GM21576 (cell line): Measurements from ENCODE around the gene CACNB2.

Source experiments
- ATAC-seq: cut with Tn5 transposase; IDR thresholded peaks from one replicate; pipeline ENCODE4 v1.9.1; 2021; ENCODE audit warnings: mild to moderate bottlenecking, moderate library complexity; ENCODE audit not compliant: unreplicated experiment

The CACNB2 gene

DNA sequence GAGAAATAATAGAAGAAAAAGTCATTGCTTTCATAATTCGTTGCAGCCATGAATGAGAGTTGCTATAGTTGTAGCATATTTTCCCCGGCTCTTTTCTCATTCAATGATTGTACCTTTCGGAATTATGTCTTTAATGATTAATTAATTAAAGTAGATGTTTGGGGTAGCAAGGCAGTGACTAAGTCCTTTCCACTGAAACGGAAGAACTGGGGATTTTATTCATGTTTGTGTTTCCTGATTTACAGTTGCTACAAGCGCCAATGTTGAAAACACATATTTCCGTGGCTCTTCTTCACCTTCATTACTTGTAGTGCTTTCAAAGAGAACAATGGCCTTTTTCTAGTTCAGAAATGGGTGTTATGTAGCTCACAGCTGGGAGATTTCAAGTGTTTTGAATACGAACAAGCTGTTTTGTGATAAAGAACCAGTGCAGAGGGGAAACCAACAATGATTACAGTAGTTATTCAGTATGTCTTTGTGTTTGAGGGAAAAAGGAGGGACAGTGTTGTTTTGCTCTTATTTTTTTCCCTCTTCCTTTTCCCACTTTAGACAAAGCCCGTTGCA, 357.7 kb downstream of the CACNB2 start:
- ATAC-seq, result no peak

DNA sequence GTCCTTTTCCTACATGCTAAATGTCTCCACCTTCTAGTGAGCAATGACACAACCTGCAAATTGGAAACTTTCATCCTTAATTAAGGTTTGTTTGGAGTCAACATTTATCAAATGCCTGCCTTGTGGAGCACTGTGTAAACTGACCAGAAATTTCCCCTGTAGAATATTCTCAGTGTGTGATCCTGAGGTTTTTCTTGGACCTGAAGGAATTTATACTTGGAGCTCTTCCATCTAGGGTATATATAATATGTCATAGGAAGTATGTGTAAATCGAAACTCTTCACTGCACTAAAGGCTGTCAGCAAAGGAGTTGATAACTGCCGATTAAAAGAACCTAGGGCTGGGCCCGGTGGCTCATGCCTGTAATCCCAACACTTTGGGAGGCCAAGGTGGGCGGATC, 358.8 kb downstream of the CACNB2 start:
- no peak for ATAC-seq

GRCh38 chr10:18500576-18500975, 360.4 kb downstream of the CACNB2 start:
- no peak for ATAC-seq

DNA sequence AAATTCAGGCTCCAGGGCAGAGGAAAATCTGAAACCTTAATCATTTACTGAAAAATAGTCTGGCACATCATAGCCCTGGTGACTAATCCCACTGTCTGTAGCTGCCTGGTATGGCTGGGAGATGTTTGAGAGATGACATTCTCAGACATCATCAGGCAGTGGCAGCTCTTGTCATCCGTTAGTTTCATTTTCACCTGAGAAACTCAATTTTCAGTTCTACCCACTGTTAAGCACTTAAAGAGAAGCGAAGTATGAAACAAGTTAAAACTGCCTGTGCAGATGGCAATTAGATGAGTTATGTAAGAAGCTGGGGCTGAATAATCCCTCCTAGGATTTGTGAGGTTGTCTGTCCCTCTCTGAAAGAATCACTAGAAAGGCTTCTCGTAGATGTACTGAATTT, 361.0 kb downstream of the CACNB2 start:
- peak; percentile 85 for ATAC-seq

- no peak for ATAC-seq
These were observed 361.4 kb downstream of the CACNB2 start for GRCh38 chr10:18501629-18502028.

DNA sequence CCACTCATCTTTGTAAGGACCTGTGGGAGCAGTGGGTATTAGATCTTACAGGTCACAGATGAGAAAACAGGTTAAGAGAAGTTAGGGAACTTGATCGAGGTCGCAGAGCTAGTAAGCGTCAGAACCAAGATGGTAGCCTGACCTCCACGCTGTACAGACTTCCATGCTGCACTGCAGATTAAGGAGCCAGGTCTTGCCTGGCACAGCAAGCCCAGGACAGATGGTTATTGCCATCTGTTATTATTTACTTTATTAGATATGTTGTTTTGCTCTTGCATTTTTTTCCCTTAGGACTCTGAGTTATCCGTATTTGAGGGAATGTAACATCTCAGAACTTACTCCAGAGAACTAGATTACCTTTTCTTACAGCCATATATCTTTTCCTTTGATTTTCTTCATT, 363.9 kb downstream of the CACNB2 start:
- ATAC-seq, result no peak

GRCh38 chr10:18505456-18506118, 365.4 kb downstream of the CACNB2 start:
- ATAC-seq, result no peak

DNA sequence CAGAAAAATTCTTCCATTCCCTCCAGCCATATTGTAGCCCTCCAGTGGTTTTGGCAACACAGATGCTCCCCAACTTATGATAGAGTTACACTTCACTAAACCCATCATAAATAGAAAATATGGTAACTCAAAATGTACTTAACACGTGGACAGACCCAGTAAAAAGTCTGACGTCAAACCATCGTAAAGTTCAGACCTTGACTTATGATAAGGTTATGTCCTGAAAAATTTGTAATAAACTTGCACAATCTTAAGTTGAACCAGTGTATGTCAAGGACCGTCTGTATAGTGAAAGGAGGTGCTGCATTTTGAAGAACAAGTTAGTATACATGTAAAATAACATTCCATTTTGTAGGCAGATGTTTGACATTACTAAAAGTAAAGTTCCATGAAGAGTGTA, 368.4 kb downstream of the CACNB2 start:
- ATAC-seq, result no peak

DNA sequence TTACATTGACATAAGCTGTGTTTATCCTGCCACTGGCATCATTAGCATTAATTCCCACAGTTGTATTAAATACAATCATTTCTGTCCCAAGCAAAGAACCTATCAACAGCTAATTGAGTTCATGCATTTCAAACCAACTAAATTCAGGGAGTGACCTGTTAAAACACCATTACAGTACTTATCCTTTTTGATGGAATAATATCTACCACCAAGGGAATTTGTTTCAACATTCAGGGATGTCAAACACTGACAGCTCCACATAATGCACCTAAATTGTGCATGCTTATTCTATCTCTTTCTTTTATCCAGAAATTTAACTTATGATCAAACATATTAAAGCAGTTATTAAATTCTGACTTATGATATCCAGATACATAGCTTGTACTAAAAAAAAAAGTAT, 374.3 kb downstream of the CACNB2 start:
- ATAC-seq, result no peak

DNA sequence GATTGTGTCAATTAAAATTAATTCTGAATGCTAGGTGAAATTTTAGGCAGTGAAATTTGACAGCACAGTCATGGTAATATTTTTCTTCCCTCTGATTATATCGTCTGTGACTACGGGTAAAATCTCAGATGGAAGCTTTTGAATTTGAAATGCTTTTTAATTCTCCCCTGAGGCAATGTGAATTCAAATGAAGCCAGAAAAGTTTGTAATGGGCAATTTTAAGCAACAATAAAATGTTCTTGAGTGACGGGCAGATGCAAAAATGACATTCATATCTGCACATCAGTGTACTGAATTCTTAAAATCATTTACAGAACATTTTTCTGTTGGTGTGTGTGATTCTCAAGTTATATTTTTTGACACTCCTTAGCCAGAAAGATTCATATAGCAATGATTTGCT, 376.6 kb downstream of the CACNB2 start:
- ATAC-seq, result no peak

GRCh38 chr10:18523025-18523424, 382.8 kb downstream of the CACNB2 start:
- no peak for ATAC-seq

DNA sequence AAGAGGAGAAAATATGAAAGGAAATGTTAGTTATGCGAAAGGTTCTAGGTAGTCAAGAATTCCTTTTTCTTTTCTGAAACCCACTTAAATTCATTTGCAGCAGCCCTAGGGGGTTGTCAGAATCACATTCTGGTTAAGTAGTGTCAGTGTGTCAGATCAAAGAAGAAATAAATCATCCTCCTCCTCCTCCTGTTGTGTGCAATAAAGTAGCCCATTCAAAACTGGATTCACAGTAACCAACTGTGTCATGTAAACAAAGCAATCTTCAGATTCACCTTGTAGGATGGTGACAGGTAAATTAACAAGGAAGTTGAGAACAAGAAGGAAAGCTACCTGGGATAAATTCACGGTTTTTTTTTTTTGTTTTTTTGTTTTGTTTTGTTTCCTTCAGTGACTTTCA, 383.6 kb downstream of the CACNB2 start:
- ATAC-seq, result no peak

DNA sequence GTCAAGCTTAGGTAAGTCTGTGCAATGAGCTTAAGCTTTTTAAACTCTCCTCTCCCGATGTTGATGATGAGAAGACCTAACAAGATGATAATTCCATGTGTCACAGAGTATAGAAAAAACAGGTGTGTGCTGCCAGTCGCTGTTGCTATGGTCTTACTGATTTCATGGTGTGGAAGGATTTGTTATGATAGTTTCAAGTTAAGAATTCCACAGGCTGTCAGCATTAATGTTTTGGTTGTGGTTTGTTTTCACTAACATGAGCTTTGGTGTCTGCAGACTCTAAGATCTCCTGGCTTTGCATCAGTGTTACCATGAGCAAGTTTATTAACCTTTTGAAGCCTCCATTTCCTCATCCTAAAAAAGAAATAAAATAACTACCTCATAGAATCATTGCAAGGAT, 387.5 kb downstream of the CACNB2 start:
- ATAC-seq, result no peak

DNA sequence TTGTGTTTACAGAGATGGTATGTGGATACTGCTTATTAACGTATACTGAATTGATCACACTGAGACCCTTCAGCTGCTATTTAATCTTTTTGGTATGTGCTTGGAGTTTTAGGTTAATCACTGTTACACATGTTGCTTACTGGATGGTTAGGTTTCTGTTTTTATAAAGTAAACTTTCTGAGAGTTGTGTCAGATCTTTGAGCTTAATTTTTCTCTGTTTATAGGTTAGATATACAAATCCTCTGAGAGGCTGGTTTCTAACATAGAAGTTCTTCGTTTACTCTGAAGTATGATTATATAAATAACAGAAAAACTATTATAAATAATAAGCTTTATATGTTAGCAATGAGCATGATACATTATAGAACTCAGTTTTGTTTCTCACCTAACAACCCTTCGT, 388.1 kb downstream of the CACNB2 start:
- no peak for ATAC-seq

- no peak for ATAC-seq
These were observed 392.8 kb downstream of the CACNB2 start for GRCh38 chr10:18532881-18533535.

DNA sequence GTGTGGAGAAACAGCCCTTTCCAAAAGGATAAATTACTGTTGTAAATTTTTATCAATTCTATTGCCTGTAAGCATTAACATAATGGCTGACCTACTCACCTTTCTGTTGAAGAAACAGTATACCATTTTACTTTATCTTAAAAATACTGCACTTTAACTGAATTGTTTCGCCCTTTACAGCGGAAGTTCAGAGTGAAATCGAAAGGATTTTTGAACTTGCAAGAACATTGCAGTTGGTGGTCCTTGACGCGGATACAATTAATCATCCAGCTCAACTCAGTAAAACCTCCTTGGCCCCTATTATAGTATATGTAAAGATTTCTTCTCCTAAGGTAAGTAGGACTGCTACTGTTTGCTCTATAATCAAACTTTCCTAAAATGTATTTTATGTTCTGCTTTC, 393.7 kb downstream of the CACNB2 start:
- no peak for ATAC-seq

- ATAC-seq, result no peak
These were observed 399.1 kb downstream of the CACNB2 start for GRCh38 chr10:18539335-18539734.

DNA sequence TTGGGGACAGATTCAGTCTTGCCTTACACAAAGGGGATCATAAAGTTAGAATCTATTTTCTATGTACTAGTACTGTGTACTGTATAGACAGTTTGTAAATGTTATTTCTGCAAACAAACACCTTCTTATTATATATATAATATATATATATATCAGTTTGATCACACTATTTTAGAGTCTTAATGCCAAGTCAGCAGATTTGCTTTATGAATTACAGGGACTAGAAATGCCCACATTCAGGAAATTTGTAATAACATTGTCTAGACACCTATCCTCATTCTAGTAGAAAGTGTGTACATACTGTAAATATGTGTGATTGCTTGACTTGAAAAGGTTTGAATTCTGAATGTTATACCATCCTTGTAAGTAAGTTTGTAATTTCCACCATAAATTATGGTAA, 400.0 kb downstream of the CACNB2 start:
- ATAC-seq, result no peak

DNA sequence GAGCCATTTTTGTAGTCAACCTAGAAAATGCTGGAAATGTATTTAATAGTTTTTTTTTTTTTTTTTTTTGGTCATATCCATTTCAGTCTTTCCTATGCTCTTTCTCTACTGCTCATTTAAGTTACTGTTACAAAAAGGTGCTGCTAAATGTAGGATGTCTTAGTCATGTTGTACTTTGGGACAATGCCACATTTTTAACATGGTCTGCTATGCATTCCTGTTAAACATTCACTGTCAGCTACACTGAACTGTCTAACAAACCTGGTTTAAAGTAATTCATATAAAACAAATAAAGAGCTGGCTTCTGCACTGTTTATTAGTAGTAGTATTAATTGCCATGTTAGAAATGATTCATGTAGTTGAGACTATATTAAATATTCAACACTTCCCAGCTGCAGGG, 402.6 kb downstream of the CACNB2 start:
- no peak for ATAC-seq

DNA sequence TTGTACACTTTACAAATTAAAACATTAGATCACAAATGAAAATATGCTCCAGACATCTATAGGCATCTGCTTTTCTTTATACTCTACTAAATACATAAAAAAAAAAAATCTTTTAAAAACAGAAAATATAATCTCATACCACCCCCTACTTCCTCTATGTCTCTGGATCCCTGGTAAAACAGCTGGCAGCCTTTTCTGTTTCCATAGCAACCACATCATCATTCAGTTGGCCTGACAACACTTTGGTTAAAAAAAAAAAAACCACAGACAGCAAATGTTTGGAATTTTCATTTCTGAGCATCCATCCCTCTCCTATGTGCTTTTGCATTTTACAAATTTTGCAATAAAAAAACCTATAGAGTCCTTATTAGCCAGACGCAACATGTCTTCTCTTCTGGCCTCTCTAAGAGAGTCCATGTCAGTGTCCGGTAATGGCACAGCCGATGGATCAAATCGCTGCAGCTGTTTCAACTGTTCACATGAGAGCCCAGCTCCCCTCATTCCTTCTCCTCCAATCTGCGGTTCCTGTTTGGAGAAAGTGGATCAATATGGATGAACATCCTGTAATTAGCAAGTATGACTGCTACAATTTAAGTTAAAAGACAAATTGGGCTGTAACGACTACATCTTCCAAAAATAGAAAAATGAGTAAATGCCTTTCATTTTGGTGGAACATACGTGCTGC, 405.5 kb downstream of the CACNB2 start:
- ATAC-seq, result no peak

GRCh38 chr10:18549105-18549504, 408.9 kb downstream of the CACNB2 start:
- no peak for ATAC-seq

DNA sequence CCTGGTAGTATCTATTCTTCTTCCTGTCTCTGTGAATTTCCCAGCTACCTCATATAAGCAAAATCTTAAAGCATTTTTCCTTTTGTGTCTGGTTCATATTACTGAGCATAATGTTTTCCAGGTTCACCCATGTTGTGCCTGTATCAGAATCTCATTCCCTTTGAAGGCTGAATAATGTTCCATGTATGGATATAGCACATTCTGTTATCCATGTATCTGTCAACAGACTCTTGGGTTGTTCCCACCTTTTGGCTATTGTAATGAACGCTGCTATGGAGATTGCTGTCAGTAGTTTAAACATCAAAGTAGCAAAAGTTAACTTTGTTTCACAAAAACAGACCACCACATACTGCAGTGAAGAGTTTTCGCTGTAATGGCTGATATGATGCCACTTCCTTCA, 411.2 kb downstream of the CACNB2 start:
- ATAC-seq, result no peak
